ENCODE results near the gene PDIK1L.

Gene PDIK1L

DNA sequence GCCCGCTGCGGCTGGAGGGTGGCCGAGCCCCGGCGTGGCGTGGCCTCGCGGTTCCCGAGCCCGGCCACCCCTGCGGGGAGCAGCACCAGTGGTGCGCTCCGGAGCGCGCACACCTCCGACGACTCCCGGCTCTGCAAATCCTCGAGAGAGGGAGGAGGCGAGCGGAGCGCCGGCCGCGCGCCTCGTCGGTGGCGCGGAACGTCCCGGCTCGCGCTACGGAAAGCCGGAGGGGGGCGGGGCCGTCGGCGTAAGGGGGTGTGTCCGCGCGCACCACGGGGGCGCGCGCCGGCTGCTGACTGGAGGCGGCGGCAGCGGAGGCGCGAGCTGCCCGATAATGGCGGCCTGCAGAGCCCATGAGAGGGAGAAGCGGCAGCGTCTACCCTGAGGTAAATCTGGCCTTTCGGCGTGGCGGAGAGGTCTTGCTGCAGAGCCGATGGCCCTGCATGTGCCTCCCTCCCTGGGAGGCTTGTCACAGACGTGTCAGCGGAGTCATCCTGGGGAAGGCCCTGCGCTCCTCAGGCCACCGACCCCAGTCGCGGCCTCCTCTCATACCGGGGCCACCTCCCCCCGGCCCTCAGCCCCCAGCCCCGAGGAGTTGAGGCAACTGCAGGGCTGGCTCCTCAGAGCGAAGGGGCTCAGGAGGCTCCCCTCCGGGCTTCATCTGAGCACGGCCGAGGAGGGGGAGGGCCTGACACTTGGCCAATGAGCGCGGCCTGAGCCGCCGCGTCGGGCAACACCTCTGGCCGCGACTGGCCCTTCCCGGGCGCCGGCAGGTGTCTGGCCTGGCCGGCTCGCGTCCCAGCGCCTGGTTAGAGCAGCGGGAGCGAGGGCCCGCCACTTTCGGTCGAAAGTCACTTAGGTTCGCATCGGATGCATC lies at the start of gene PDIK1L:
Gene PDIK1L, plus strand, starts transcription at position 295 of the 877 bp plus-strand sequence. CDS start 2,485 bp downstream, outside the sequence.
- peak; percentile 97 for DNase-seq (ENCODE audit: low read depth)

DNA sequence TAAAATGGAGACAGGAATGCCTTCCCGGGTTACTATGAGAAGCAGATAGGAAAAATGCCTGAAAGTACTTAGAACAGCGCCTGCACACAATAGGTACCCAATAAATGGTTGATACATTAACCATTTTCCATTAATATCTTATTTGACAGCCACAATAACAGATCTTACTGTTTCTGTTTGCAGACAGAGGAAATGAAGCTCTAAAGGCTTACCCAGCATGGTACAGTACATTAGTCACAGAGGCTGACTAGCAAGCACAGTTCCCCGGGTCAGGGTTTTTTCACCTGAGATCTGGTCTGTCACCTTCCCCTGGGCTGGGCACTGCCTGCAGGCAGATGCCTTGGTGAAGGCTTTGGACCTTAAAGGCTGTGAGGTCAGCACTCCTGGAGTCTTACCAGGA lies 47.1 kb upstream of the PDIK1L start:
- no peak for DNase-seq (ENCODE audit: low read depth)

DNA sequence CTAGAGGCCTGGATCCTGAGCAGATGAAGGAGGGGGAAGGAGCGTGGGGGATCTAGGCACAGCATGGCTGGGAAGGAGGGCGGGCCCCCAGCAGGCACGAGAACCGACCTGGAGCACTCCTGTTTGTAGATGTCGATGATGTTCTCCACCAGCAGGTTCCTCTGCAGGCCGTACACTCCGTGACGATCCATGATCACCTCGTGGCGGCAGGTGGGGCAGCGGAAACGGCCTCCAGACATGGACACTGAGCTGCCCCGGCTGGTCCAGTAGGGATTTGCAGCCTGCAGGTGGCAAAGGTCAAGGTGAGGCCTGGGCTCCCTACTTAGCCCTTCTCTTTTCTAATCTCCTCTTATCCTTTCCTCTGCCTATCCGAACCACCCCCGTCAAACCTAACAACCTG lies 45.5 kb upstream of the PDIK1L start:
- no peak for DNase-seq (ENCODE audit: low read depth)

DNA sequence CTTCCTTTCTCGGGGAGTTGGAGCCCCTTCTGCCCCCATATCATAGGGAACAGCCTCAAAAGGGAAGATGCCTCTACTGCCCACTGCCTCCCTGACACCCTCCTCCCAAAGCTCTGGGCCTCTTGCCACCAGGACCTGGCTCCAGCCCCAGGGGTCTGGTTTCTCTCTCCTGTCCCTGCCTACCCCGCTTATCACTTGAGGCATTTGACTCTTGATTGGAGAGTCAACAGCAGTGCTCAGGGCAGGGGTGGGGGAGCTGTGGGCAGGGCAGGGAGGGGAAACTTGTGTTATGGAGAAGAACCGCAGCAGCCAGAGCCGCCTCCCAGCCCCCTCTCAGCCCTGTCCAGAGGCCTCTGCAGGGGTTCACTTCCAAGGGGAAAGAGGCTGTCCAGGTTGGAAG lies 44.8 kb upstream of the PDIK1L start:
- no peak for DNase-seq (ENCODE audit: low read depth)

DNA sequence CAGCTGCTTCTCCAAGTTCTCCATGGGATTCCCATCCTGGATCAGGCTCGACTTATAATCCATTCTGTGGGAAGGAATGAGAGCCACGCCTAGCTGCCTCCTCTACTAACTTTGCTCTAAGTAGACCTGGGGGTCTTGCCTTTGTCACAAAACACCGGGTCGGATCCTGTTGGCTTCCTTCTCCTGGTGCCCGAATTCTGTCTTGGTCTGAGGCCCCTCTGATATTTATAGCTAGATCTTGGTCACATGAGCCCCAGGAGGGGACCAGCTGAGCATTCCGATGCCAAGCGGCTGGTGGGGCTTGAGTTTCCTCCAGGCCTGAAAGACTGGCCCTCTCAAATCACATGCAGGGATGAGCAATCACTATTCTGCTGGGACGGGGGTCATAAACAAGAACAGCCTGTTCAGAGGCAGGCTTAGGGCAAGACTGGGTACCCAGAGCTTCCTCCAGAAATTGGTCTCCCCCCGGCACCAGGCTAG lies 44.2 kb upstream of the PDIK1L start, which contains the start of gene TRIM63:
Gene TRIM63, minus strand, starts transcription at position 199 of the 480 bp plus-strand sequence. Its CDS starts 136 bp downstream, at position 63.
- no peak for DNase-seq (ENCODE audit: low read depth)

DNA sequence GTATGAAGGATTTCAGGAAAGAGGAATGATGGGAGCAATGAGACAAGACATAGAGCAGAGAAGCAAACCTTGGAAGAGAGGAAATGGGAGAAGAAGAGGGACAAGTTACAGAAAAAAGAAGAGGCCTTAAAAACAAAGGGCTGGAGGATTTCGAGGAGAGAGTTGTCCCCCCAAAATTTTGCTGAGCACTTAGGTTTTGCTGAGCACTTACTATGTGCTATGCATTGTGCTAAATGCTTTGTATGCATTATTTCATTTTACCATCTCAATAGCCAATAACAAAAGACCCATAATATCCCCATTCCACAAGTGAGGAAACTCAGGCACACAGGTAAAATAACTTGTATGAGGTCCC lies 41.7 kb upstream of the PDIK1L start:
- DNase-seq (ENCODE audit: low read depth): no peak

DNA sequence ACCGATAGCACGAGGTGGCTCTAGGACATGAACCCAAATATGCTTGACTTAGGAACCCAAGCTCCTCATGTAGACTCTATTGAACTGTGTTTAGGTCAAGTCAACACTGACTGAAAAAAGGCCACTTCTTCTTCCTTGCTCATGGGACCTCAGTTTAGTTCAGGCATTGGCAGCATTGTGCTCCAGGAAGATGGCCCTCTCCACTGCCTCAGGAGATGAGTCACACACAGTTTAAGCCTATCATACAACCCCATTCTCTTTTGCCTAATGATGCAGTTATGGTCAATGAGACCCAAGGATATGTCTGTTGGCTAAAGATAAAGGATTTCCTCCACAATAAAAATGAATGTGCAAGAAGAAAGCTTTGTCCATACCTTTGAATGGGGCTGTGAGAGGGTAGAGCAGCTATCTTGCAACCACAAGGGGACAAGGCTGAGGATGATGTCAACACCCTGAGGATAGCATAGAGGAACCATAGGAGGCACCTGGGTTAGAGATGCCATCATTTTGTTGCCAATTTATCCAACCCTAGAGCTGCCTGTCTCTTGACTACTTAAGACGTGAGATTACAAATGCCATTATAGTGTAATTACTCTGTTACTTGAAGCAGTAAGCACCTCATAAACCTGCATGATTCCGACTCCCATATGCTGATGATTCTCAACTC lies 41.2 kb upstream of the PDIK1L start:
- no peak for DNase-seq (ENCODE audit: low read depth)

DNA sequence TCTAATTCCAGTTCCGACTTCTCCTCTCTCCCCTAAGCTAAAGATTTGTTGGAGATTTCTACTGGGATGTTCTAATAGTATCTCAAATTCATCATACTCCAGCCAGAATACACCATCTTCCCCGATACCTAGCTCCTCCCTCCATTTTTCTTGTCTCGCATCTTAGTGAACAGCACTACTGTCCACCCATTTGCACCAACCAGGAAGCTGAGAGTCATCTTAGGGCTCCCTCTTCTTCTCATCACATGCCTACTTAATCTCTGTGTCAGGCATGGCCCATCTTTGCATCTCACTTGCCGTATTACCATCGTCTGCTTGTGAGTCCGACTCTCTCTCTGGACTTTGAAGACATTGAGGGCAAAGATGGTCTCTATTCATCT lies 40.7 kb upstream of the PDIK1L start:
- no peak for DNase-seq (ENCODE audit: low read depth)

DNA sequence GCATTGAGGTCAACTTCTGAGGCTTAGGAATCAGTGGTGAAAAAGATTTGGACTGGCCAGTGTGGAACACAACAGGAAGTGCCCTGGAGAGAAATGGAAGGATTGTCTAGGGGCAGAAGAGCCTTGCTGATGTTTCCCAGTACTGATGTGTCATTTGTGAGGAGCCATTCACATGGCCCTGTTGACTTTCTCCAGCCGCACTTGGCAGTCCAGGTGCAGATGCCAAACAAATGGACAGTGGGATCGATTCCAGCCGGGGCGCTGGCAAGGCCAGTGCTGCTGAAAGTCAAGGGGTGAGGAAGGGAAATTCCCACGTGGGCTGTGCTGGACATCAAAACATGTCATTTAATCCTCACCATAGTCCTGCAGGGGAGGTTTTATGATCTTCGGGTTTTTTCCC lies 39.3 kb upstream of the PDIK1L start:
- DNase-seq (ENCODE audit: low read depth): no peak

DNA sequence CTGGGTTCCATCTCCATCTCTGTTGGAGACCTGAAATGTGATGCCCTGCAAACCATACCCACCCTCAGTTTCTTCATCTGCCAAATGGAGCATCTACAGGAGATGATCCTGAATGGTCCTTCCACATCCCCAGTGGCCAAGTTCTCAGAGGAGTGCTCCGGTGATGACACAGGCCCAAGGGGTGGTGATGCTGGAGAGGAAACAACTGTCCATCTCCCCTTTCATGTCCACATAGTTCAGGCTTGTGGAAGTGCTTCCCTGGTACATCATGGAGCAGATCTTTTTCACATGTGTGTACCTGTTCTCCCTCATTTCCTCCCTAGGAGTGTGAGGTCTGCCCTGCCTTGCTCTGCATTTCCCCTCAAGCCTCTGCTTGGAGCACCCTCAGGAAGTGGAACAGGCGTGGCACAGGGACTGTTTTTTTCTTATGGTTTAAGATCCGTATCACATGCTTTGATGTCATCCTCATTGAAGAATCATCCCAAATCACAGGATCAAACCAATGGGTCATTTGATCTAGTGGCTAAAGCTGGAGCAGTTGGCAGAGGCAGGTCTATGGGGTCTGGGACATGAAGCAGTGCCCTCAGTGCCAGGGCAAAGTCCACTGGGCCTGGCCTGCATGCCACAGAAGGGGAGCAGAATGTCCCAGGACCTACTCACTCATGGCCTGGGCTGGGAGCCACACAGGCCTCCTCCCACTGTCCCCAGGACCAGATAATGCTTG lies 36.0 kb upstream of the PDIK1L start:
- no peak for DNase-seq (ENCODE audit: low read depth)

DNA sequence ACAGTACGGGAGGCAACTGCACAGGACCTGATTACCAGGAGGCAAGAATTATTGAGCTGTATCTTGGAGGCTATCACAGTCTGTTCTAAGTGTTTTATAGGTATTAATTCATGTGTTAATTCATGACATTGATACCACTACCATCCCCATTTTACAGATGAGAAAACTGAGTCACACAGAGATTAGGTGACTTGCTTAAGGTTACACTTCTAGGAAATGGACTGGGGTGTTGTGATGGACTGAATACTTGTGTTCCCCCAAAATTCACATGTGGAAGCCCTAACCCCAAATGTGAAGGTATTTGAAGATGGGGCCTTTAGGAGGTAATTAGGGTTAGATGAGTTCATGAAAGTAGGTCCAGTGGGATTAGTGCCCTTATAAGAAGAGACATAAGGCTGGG lies 34.1 kb upstream of the PDIK1L start:
- no peak for DNase-seq (ENCODE audit: low read depth)

DNA sequence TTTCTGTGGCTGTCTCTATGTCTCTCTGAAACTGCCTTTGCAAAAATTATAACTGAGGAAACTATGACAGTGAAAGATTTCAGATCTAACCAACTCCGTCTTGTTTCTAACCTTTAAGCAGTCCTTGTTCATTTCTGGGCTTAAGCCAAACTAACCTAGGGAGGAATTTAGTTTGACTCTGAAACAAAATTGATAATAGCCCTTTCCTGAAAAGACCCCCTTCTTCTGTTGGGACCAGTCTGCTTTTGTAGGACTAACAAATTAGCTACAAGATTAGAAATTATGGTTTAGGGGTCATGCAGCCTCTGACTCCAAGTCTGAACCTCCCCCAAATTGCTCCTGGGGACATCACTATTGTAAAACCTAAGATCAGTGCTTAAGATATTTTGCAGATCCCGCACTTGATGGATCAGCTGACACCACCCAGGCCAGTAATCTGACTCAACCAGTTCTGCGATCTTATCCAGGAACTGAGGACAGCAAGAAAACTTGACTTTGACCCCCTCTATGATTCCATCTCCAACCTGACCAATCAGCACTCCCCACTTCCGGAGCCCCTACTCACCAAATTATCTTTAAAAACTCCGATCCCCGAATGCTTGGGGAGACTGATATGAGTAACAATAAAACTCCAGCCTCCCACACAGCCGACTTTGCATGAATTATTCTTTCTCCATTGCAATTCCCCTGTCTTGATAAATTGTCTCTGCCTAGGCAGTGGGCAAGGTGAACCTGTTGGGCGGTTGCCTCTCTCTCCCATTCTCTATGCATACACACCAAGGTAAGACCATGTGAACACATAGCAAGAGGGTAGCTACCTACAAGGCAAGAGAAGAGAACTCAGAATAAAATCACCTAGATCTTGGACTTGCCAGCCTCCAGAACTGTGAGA lies 33.1 kb upstream of the PDIK1L start:
- DNase-seq (ENCODE audit: low read depth): no peak

DNA sequence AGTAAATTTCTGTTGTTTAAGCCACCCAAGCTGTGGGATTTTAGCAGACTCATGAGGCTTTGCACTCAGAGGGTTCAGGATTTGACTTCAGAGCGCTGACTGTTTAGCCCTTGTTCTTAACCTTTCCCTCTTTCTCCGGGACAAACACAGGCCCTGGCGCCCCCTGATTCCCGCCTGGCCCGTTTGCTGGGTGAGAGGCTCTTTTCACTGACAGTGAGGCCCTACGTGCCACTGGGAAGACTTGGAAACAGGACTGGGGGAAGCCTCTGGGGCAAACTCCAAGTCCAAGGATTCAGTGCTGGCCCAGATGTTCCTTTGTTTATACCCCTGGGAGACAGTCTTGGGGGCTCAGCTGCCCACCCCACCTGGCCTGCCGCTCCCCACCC lies 32.5 kb upstream of the PDIK1L start:
- no peak for DNase-seq (ENCODE audit: low read depth)

DNA sequence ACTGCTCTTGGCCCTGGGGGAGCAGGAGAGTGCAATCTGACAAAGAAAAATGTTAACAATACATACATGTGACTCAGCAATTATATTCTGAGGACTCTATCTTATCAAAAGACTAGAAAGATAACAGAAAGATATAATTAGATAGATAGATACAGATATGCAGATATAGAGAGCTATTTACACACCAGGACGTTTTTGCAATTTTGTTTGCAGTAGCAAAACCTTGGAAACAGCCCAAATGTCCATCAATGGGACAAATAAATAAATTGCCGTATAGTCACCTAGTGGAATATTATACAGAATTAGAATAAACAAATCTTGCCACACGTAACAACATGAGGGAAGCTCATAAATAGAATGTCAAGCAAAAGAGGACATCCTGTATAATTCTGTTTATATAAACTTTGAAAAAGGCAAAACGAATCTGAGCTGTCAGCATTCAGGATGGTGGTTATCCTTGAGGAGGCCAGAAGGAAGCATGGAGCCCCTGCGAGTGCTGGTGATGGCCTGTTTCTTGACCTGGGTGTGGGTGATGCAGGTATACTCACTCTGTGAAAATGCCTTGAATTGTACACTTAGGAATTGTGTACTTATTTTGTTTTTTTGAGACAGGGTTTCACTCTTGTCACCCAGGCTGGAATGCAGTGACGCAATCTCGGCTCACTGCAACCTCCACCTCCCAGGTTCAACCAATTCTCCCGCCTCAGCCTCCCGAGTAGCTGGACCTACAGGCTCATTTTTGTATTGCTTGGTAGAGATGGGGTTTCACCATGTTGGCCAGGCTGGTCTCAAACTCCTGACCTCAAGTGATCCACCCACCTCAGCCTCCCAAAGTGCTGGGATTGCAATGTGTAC lies 31.4 kb upstream of the PDIK1L start:
- no peak for DNase-seq (ENCODE audit: low read depth)

DNA sequence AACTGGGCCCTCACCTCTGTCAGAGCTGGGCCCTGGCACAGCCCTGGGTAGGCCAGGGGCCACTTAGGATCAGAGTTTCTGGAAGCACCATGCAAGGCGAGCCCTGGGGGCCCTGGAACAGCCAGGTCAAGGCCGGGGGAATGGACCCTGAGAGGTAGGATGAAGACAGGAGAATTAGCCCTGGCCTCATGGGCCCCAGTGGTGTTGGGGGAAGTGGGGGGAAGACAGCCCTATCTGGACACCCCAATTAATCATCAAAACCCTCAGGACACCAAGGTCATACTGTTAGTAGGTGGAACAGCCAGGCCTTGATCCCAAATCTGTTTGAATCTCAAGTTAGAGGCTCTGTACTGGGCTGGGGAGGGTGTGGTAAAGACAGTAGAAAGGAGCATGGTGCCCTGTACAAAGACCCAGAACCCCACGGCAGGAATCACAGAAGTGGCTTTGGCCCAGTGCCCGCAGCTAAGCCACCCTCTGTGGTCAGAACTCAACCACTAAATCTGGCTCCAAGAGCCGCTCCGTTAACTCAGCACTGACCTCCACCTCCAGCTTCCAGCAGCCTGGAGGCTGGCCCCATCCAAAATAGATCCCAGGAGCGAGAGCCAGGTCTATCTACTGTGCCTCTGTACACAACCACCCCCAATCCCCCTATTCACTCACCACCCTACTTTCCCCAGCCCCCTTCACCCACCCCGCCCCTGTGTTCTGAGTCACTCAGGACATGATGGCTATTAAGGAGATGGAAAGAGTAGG lies 30.2 kb upstream of the PDIK1L start:
- DNase-seq (ENCODE audit: low read depth): no peak

DNA sequence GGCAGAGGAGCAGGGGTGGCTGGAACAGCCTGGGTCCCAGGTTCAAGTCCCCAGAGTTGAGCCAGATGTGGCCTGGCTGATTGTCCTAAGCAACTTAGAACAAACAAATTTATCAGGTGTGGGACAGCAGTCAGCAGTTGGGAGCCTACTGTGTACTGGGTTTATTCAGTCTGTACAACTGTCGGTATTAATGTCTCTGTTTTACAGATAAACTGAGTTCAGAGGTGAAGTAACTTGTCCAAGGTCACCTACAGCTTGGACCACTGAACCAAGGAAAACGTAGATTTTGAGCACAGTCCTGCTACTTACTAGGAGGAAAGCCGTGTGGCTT lies 29.6 kb upstream of the PDIK1L start:
- DNase-seq (ENCODE audit: low read depth): no peak

DNA sequence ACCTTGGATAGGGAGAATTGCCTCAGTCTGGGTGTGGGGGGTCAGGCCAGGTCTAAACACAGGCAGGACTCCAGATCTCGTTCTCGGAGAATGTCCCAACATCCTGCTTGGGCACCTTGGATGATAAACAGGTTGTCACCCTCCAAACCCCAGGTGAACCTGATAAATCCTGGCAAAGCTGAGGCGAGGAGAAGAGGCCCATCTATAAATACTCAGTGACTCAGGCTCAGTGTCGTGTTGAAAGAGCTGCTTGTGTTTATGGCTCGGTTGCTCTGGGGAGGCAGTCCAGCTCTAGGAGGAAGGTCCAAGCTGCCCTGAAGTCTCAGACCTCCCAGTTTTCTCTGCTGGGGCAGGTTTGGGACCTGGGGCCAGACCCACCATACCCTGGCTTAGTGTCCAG lies 28.4 kb upstream of the PDIK1L start:
- DNase-seq (ENCODE audit: low read depth): no peak

DNA sequence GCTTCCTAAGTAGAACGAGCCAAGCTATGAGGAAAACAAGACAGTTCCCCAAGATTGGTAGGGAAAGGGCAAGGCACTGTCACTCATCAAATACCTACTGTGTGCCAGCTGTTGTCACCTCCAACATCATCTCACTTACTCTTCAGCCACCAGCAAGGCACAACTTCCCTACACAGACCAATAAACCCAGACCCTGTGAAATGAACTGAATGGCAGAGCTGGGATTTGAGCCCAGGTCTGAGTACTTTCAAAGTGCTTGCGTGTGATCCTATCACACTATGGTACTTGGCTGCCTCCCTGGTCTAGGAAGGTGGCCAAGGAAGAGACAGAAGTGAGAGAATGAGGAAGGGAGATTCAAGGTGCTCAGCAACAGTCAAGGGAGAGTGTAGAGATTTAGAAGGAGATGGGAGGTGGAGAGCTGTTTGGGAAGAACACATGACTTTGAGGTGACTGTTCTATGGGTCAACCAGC lies 27.5 kb upstream of the PDIK1L start:
- no peak for DNase-seq (ENCODE audit: low read depth)

DNA sequence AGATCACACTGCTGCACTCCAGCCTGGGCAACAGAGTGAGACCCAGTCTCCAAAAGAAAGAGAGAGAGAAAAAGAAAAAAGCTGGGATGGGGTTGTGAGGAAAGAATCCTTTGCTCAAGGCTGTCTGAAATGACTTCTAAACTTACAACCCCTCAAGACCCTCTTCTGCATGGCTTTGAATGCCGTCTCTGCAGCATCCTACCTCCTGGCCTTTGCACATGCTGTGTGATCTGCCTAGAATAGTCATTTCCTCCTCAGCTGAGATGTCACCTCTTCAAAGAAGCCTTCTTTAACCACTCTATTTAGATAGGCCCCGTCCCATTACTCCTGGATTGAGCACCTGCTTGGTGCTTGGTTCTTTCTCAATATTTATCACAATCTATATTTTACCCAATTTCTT lies 26.8 kb upstream of the PDIK1L start:
- no peak for DNase-seq (ENCODE audit: low read depth)

DNA sequence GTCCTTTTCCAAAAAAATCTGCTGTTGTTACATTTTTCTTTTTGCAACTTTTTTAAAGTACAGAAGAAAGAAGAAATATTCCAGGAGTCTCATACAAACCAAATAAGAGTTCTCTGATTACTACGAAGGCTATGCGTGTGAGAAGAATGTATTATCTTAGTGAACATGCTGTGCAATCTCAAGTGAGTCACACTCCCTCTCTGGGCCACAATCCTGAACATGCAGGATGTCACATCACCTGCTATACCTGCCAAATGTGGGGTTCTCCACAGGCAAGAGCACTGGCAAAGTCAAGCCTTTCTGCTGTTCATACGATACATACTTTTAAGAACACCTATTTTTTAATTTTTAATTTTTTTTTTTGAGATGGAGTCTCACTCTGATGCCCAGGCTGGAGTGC lies 22.5 kb upstream of the PDIK1L start:
- no peak for DNase-seq (ENCODE audit: low read depth)

Measured in fibroblast of gingiva (primary cell).